ENCODE data around the gene GRIN2A.

The GRIN2A gene

GRCh38 chr16:9738690-9739089 is 443.5 kb downstream of the GRIN2A start:
- no peak for DNase-seq (ENCODE audit: extremely low spot score)
- POLR2A ChIA-PET: no interaction called here
- CTCF ChIA-PET: no interaction called here
- no peak for TF ChIP-seq CTCF (IDR thresholded peaks at IDR 0.05; ENCODE audit: control extremely low read depth, extremely low read depth, low read depth, missing control alignments)

- no peak for TF ChIP-seq CTCF (IDR thresholded peaks at IDR 0.05; ENCODE audit: control extremely low read depth, extremely low read depth, low read depth, missing control alignments)
- ChIA-PET CTCF (no interaction called here), POLR2A (no interaction called here)
- DNase-seq (ENCODE audit: extremely low spot score): no peak
These were observed 445.7 kb downstream of the GRIN2A start for GRCh38 chr16:9736547-9736946.

GRCh38 chr16:9723136-9723535 is 459.1 kb downstream of the GRIN2A start:
- POLR2A ChIA-PET: no interaction called here
- CTCF ChIA-PET: interaction anchor here (1.2 kb wide), 1 partner anchor 10 kb away, joined by 3 read pairs; no protein-coding TSS in a partner anchor
- no peak for TF ChIP-seq CTCF (IDR thresholded peaks at IDR 0.05; ENCODE audit: control extremely low read depth, extremely low read depth, low read depth, missing control alignments)

GRCh38 chr16:9713907-9714306 is 468.3 kb downstream of the GRIN2A start:
- no peak for TF ChIP-seq CTCF (IDR thresholded peaks at IDR 0.05; ENCODE audit: control extremely low read depth, extremely low read depth, low read depth, missing control alignments)
- POLR2A ChIA-PET: no interaction called here
- CTCF ChIA-PET: no interaction called here
- DNase-seq (ENCODE audit: extremely low spot score): no peak

More at GRCh38 chr16:9723136-9723535, 459.1 kb downstream of the GRIN2A start:
- DNase-seq (ENCODE audit: extremely low spot score): no peak

- ChIA-PET CTCF (interaction anchor here (1.3 kb wide), 1 partner anchor 9 kb away, joined by 3 read pairs; no protein-coding TSS in a partner anchor), POLR2A (no interaction called here)
- no peak for TF ChIP-seq CTCF (IDR thresholded peaks at IDR 0.05; ENCODE audit: control extremely low read depth, extremely low read depth, low read depth, missing control alignments)
- no peak for DNase-seq (ENCODE audit: extremely low spot score)
These were observed 469.1 kb downstream of the GRIN2A start for GRCh38 chr16:9713156-9713555.

- ChIA-PET CTCF (no interaction called here), POLR2A (no interaction called here)
- DNase-seq (ENCODE audit: extremely low spot score): no peak
- no peak for TF ChIP-seq CTCF (IDR thresholded peaks at IDR 0.05; ENCODE audit: control extremely low read depth, extremely low read depth, low read depth, missing control alignments)
These were observed 473.1 kb downstream of the GRIN2A start for GRCh38 chr16:9708972-9709620.
